Cardiac fibroblast (primary cell): ENCODE results near the gene TEKT3.

Experiments
- DNase-seq, 2 donors: peaks; one replicate each; pipeline versions ENCODE4 v3.0.0 to v3.0.0-alpha.2; 2010; ENCODE audit warnings: low read depth in 2 of 2
- H3K4me3 ChIP-seq, 2 donors: replicated peaks in 1 of 2; 1 replicate in 1 of 2; 2 replicates in 1 of 2; pipeline ENCODE4 v1.5.1; 2011; ENCODE audit warnings: low read depth in 2 of 2, low read length in 2 of 2, mild to moderate bottlenecking in 2 of 2, moderate library complexity in 1 of 2
- CTCF ChIP-seq: IDR thresholded peaks from one replicate; pipeline ENCODE4 v1.5.1; 2011; ENCODE audit warnings: low read depth, mild to moderate bottlenecking, low read length, inconsistent platforms

TEKT3 gene

DNA sequence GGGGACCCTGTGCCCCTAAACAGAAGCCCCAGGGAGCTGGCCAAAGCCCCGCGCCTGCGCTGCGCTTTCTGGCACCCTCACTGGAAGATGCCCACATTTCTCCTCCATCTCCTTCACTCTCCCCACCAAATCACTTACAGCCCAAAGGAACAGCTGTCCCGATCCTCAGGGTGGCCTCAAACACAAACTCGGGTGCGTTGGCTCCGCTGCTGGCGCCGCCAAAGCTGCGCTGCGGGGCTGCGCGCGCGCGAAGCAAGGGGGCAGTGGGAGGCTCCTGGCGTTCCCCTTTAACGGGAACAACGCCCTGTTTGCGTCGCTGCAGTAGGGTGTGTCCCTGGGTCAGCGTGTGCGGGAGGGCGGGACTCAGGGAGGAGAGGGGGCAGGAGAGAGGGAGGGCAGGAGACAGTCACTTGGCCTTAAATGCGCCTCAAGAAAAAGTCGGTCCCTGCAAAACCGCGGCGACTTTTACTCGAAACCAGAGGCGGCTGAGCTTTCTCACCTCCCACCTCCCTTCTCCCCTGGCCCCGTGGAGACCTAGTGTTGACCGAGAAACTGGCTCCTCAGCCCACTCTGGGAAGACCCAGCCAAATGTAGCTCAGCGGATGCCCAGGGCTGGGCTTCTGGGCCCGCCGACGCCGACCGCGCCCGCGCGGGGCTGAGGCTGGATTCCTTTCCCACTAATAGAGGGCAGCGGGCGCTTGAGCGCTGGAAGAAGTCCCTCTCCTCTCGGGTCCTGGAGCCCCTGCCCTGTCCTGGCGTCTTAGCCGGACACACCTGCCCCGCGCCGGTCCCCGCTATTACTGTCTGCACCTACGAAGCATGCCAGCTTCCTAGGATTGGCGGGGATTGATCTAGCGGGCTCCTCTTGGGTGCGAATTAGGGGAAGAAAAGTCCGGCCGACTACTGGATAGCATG, 78.8 kb downstream of the TEKT3 start:
- TF ChIP-seq CTCF = peak; percentile 15
- peak overlapping the region; percentile 74 to 88 for H3K4me3 ChIP-seq
- DNase-seq = peak; percentile 89 to 95

DNA sequence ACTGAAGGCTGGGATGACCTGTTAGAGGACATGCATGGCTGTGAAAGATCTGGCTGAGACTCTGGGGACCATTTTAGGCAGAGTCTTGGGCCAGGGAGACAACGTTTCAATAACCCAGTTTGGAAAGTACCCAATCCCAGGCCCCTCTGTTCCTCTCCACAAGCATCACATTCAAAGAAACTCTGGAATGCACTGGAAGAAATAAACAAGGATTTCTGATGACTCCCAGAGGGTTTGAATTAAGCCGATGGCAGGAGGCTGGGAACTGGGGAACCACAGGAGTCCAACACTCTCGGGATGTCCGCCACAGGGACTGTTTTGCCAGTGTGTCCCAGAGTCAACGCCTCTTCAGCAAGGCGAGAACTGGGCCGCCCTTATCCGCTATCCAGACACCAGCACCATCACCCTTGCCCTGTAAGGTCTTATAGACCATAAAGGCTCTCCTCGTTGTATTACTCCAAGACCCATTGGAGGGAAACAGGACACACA, 79.6 kb downstream of the TEKT3 start:
- DNase-seq = peak; percentile 27 to 49
- peak overlapping the region; percentile 74 to 88 for H3K4me3 ChIP-seq
- TF ChIP-seq CTCF = no peak

- H3K4me3 ChIP-seq = peak overlapping the region; percentile 74 to 88
- peak; percentile 65 to 70 for DNase-seq
- TF ChIP-seq CTCF = peak; percentile 43
Measured at GRCh38 chr17:15261258-15261801, 80.1 kb downstream of the TEKT3 start.

- DNase-seq = peak; percentile 83 to 93
- H3K4me3 ChIP-seq = peak overlapping the region; percentile 74 to 88
- TF ChIP-seq CTCF = peak; percentile 38
Measured at GRCh38 chr17:15260376-15261257, 80.8 kb downstream of the TEKT3 start.

DNA sequence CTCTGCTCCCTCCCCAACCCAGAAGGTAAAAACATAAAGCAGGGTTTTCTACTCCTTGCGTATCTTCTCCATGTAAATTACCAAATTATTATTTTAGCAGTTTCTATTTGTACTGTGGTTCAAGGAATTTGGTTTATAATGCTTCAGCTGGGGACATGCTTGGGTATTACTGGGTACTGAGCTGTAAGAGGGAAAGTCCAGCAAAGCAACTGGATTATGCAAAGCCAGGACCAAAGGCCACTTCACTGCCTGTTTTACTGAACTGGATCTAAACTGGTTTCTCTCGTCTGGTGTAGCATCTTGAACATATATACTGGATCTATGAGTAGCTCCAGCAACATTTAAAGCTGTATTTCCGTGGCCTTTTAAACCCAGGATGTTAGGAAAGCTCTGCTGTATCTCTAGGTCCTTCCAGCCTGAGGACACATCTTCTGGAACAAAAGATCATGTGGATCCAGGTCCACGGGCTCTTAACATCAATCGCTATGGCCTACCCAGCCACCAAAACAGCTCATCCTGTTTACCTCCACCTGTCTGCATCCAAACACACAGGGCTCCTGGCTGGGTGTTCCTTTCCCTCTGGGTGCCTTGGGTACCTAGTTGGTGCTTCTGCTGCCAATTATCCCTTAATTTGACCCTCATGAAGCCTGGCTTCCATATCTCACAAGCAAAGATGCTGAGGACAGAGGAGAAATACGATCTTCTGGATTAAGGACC, 83.4 kb downstream of the TEKT3 start:
- no peak overlapping the region for H3K4me3 ChIP-seq
- no peak for TF ChIP-seq CTCF
- DNase-seq = no peak

- peak; percentile 80 to 90 for DNase-seq
- H3K4me3 ChIP-seq = peak overlapping the region in 1 of 2 donors; percentile 0
- peak; percentile 87 for TF ChIP-seq CTCF
Measured at GRCh38 chr17:15257258-15257788, 84.1 kb downstream of the TEKT3 start.
